GM21381 (cell line): Measurements from ENCODE around the gene WFDC1.

ENCODE experiments used
- ATAC-seq: cut with Tn5 transposase; IDR thresholded peaks from one replicate; pipeline ENCODE4 v1.9.1; 2021; ENCODE audit warnings: mild to moderate bottlenecking, moderate library complexity; ENCODE audit not compliant: unreplicated experiment

The WFDC1 gene, protein sequence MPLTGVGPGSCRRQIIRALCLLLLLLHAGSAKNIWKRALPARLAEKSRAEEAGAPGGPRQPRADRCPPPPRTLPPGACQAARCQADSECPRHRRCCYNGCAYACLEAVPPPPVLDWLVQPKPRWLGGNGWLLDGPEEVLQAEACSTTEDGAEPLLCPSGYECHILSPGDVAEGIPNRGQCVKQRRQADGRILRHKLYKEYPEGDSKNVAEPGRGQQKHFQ

DNA sequence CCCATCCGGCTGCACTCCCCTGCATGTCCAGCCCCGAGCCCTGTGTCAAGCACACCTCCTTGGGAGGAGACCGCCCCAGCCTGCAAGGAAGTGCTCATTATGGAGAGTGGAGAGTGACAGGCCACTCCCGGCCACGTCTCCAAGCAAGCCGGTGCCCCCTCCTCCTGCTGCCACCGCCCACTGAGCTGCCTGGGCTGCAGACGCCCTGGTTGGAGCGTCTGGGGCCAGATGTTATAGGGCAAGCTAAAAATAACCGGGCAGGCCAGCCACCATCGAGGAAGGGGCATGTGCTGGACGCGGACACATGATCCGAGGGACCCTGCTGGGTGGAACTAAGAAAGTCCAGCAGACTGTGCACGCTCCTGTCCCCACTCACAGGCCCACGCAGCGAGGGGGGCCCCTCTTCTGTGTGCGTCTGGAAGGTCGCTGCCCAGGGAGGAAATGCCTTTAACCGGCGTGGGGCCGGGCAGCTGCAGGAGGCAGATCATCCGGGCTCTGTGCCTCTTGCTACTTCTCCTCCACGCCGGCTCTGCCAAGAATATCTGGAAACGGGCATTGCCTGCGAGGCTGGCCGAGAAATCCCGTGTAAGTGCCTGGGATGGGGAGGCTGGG is at the start of gene WFDC1:
TSS of gene WFDC1 (plus strand) at position 348 of the 612 bp plus-strand sequence. CDS start at position 442, 94 bp downstream.
- no peak for ATAC-seq

DNA sequence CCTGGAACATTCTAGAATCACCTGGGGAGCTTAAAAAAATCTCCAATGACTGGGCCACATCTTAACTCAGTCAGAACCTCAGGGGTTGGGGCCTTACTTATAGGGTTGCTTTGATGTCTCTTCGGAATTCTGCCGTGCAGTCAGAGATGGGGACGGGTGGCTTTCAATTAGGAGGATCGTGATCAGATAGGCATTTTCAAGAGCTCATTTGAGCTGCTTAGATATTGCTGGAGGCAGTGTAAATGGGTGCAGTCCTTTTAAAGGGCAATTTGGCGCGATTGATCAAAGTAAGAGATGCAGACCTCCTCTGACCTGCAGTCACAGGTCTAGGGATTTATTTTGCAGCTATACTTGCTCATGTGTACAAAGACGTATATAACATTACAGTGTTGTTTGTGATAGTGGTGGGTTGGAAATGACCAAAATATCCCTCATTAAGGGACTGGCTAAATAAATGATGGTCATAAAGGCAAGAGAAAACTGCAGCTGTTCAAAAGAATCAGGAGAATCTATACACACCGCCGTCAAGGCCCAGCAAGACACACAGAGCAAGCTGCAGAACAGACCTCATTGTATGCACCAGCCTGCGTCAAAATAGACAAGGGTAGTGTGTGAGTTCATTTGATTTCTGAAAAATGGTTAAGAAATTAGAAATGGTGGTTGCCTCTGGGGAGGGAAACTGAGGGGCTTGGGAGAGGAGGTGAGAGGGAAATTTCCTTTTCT is 48.6 kb upstream of the WFDC1 start:
- ATAC-seq: no peak

DNA sequence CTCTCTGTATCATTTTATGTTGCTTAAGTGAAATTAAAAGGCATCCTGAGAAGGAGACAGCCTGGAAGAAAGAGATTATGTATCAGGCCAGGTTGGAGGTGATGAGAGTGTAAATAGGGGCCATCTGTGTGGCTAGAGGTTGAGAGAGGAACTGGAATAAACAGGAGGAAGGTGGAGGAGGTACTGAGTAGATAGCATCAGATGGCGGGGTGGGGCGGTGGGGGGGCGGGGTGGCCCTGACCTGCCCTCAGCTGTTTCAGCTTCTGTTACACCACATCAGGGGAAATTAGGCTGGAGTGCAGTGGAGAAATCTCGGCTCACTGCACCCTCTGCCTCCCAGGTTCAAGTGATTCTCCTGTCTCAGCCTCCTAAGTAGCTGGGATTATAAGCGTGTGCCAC is 48.0 kb upstream of the WFDC1 start:
- no peak for ATAC-seq

DNA sequence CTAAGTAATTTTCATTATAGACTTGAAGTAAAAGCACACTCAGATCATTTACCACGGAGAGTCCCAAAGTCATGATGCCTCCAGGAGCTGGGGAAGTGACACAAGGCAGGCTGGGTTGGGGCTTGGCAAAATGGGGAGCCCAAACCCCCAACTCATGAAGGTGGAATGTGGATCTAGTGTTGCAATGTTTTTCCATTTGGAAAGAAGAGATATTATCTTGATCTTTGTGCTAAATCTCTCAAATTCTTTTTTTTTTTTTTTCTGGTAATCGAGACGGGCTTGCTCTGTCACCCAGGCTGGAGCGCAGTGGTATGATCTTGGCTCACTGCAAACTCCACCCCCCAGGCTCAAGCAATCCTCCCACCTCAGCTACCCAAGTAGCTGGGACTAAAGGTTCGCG is 47.3 kb upstream of the WFDC1 start:
- ATAC-seq: no peak

DNA sequence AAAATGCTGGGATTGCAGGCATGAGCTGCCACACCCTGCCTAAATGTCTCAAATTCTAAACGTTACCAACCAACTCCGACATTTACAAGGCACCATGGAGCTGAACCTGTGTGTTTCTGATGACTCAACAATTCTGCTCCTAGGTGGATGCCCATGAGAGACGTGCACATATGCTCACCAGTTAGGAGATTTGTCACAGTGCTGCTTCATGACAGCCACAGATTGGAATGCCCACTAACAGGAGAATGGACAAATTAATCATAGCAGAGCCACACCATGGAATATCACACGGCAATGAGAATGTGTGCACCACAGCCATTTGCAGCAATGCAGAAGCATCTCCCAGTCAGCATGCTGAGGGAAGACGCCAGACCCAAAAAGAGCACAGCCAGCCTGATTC is 46.8 kb upstream of the WFDC1 start:
- no peak for ATAC-seq

DNA sequence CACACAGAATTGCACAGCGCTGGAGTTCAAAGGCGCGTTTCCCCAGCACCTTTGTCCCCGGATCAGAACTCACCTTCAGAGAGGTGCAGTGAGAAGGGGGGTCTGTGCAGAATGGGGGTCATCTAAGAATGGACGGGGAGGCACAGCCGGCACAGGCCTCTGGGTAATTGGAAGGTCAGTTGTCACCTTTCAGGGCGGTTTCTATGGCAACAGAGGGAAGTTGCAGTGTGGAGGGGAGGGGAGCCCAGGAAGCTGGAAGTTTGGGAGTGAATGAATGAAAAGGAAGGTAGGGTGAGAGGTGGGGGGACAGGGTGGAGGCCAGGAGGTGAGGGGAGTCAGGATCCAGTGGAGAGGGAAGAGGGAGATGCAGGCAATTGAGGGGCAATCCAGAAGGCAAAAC is 42.5 kb upstream of the WFDC1 start:
- no peak for ATAC-seq

DNA sequence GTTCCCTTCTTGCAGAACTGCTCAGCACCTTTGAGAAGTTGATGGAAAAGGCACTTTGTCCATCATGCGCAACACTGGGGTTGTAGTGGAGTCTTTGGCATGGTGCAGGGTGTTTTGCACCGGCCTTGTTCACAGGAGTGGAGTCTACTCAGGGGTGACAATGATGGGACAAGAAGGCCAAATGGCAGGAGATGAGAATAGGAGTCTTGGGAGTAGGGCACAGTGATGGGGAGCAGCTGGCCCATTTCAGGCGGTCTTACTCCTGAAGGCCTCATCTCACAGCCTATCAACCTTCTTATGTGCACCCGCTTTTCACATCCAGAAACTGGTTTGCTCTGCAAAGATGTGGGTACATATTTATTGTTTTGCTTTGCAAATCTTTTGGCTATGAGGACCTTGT is 41.5 kb upstream of the WFDC1 start:
- no peak for ATAC-seq

DNA sequence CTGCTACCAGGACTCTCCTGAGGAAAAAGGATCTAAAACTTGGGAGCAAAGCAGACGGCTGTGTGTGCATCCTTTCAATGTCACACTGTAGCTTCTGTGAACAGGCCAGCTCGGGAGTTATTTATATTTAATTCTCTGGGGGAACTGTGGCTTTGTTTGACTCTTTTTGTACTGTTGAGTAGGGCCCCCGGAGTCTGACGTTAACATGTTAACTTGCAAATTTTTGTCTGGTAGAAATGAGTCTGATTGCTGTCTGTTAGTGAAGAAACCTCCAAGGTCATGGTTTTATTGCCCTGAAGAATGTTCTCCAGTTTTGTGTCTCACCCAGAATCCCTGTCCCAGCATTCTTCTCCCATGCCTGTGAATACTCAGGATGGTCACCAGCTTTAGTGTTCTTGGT is 40.6 kb upstream of the WFDC1 start:
- ATAC-seq: no peak

DNA sequence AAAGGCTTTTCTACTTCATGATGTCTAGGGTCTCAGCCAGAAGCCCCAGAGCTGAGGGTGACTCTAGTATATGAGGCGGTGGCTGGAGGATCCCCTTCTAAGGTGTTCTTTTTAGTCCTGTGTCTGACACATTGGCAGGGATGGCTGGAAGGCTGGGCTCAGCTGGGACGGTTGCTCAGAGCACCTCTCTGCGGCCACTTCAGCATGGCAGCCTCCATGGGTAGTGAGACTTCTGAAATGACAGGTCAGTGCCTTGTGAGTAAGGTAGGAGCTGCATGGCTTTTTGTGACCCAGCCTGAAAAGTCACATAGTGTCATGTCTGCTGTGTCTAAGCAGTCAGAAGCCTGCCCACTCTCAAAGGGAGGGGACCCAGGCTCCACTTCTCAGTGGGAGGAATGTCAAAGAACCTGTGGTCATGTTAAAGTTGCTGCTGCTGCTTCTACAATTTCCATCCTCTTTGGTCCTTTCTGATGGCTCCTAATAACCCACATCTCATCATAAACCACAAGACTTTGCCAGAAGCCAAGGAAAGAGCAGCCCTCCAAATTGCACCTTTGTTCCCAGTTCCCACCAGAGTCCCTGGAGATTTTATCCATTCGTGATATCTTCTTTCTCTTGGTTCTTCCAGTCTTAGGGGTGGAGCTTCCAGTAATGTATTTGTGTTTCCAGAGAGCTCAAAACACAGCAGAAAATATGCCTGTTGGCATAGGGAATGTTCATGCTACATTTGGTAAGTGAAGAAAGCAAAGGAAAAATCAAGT is 39.4 kb upstream of the WFDC1 start:
- no peak for ATAC-seq

DNA sequence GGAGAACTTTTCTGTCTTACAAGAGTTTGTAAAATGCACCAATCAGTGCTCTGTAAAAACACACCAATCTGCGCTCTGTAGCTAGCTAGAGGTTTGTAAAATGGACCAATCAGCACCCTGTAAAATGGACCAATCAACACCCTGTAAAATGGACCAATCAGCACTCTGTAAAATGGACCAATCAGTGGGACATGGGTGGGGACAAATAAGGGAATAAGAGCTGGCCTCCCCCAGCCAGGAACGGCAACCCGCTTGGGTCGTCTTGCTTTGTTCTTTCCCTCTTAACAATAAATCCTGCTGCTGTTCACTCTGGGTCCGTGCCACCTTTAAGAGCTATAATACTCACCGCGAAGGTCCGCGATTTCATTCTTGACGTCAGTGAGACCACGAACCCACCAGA is 36.4 kb upstream of the WFDC1 start:
- no peak for ATAC-seq

DNA sequence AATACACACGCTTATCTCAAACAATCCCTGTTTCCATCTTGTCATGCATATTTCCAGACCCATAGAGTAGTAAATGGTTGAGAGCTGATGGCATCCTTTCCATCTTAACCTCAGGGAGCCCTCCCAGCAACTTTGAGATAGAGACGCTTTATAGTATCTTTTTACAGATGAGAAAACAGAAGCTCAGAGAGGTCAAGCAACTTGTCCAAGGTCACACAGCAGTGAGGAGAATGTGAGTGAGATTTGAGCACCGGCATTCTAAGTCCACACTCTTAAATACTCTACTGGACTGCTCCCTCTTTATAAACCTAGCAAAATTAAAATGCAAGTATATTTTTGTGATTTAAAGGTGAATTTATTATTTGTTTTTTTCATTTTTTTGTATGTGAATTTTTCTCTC is 35.0 kb upstream of the WFDC1 start:
- ATAC-seq: no peak

DNA sequence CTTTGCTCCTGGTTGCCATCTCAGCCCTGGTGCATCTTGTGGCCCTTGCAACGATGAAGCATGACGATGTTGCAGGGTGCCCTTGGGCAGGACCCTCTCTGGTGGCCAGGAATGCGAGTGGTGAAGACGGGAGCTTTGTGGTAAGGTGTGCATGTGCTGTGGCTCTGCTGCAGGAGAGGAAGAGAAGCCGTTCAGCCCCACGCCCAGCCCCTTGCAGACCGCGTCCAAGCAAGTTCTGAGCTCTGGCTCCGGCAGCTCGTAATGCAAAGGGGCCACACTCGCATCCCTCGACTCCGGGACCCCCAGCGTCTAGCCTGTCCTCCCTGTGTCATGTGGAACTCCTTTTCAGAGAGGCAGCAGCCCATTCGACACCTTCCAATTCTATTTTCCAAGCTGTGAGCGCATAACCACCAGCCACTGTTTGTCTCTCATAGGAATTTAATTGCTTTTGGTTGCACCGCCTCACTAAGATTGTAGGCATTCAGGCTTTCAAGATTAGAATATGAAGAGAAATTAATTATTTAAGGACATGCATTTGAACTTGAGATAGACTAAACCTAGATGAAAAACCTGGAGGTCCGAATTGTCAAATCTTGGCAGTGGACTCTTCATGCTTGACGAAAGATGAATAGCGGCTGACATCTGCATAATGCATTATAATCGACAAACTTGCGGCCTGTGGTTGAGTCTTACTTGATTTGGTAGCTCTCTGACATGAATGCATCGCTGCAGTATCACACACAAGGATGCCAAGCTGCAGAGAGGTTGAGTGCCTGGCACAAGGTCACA is 33.7 kb upstream of the WFDC1 start:
- no peak for ATAC-seq

DNA sequence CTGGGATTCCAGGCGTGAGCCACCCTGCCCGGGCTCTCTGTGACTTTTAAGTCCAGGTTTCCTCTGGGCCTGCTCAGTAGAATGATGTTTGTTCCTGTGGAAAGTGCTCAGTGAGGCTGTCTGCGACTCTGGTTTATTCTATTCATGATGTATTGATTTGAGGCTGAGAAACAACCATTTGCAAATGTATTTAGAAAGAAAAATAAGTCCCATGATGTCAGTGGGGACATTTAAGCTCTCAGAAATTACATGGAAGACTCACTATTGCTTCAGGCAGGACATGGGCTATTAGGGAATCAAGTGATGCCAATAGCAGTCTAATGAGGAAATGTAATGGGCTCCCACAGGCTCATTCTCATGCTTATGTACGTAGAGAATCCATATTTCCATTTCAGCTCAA is 32.6 kb upstream of the WFDC1 start:
- ATAC-seq: no peak

DNA sequence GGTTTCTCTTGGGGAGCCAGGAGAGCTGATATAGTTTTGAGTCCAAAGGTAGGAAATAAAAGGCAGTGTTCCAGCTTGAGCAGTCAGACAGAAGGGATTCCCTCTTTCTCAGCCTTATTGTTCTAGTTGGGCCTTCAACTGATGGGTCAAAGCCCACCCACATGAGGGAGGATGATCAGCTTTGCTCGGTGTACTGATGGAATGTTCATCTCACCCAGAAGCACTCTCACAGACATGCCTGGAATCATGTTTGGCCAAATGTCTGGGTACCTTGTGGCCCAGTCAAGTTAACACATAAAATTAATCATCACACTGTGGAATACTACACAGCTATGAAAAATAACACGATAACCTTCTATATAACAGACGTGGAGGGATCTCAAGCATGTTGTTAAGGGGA is 31.7 kb upstream of the WFDC1 start:
- no peak for ATAC-seq

DNA sequence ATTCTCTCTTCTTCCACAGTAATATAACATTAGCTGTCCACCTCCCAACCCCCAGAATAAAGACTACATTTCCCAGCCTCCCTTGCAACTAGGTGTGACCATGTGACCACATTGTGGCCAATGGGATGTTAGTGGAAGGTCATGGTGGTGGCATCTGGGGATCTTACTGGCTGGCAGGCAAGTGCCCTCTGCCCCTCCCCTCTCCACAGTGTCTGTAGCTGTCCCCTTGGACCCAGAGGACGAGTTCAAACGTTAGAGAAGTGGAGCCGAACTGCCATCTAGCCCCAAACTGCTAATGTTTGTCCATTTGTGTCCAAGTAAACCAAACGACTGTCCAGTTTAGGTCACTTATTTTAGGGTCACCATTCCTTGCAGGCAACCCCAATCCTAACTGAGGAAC is 28.2 kb upstream of the WFDC1 start:
- no peak for ATAC-seq

DNA sequence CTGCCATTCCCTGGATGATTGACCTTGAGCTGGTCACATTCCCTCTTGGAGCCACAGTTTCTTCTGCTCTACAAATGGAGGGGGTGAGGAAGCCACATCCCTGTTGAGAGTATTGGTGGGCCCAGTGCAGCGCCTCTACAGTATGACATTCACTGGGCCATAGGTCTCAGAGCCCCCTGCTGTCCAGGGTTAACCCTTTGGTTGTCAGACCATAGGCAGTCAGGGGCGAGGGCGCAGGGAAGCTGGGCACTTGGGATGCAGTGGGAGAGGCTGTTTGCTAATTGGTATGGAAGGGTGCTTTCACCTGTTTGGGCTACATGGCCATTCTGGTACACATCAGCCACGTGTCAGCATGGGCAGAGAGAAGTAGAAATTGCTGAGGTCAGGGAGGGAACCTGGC is 27.3 kb upstream of the WFDC1 start:
- ATAC-seq: no peak

DNA sequence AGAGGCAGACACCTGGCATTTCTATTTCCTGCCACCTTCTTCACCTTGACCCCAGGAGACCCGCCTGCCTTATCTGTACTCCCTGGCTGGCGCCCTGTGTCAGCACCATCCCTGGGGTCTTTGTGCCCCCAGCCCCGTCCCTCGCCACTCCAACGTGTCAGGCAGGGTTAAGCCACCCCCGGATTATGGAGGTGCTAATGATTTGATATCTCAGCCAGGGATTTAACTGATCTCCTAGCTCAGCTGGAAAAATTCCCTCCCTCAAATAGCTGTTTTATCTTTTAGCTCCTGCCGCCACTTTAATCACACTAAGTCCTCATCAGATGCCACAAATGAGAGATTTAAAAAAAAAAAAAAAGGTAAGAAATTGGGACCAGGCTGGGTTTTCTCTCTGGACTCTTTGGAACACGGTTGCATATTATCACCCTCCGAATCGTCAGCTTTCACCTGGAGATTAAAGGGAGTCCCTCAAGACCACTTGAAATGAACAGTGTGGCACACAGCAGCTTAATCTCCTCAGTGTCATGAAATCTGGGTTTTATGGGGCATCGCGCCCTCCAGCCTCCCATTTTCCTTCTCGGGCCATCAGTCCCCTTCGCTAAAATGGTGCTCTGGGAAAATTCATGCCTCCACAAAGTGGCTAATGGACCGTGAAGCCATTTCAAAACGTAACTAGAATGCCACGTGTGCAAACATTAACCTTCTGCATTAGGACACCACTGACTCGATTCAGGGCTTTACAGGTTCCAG is 26.2 kb upstream of the WFDC1 start:
- no peak for ATAC-seq

DNA sequence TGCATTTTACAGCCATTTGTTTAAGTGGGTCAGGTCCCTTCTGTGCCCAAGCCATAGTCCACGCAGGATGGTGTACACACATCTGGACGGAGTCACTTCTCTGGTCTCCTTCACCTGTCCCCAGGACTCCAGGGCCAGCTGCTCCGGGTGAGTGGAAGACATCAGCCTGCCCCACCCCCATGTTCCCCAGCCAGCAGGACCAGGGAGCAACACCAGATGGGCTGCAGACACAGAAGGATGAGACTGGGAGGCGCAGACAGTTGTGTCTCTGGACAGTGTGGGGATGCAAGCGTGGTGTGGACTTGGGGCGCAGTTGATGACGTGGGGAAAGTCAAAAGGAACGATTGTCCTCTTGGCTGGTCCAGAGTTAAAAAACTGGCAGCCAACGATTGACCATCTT is 24.6 kb upstream of the WFDC1 start:
- ATAC-seq: no peak

DNA sequence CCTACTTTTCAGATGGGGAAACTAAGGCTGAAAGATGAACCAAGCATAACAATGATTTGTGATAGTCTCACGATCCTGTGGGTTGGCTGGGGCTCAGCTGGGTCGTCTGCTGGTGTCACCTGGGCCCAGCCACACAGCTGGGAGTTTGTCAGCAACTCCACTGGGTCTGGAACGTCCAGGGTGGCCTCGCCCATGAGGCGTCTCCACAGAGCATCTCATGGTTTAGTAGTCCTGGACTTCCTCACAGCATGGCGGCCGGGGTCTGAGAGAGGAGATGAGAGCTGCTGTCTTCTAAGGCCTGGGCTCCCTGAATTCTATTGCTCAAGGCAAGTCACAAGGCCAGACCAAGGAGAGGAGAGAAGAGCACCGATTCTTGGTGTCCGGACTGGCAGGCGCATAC is 24.1 kb upstream of the WFDC1 start:
- no peak for ATAC-seq

DNA sequence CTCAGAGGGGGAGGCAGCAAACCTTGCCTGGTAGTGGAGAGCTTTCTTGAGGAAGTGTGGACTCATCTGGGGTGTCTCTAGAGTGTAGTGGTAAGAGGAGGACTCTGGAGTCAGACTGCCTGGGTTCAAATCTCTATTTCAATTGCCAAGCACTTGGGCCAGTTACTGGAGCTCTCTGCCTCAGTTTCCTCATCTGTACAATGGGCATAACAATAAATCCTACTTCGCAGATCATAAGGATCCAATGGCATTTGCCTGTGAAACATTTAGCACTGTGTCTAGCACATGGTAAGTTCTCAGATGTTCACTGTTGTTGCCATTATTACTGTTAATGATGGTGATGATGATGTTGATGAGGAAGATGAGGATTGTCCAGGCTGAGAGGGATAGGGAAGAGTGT is 23.6 kb upstream of the WFDC1 start:
- no peak for ATAC-seq
